GM12878 (cell line): ENCODE results near the gene EEPD1. TPM values are rescaled to one million over a fixed set of nuclear protein-coding genes. Genes with fewer than 3 reads are reported as not detected.

Experiments
- ATAC-seq: fragments of 200-7000 bp; cut with Tn5 transposase; 3 replicates; pipeline ENCODE4 v1.9.1; 2020; ENCODE audit warnings: mild to moderate bottlenecking, moderate library complexity
- BruUV-seq: library from RNA; stranded (reverse); fragments of 400-500 nt; replicated peaks from 2 replicates; lab custom pipeline; 2021; lab: Mats Ljungman, UMichigan
- CTCF ChIA-PET: fragments of 300-600 bp; sonication (Branson Sonifier 250); formaldehyde crosslinking; extraction: SDS; loops from one replicate; lab custom pipeline; 2021; ENCODE audit warnings: inconsistent platforms; lab: Yijun Ruan, JAX
- POLR2A ChIA-PET: fragments of 350-600 bp; formaldehyde crosslinking; extraction: SDS; loops from one replicate; lab custom pipeline; 2021; ENCODE audit warnings: inconsistent platforms; lab: Charles Lee
- RAD21 ChIA-PET: fragments of 300-600 bp; sonication (Branson Sonifier 250); formaldehyde crosslinking; loops from one replicate; lab custom pipeline; 2023; ENCODE audit warnings: antibody characterized with exemption; ENCODE audit not compliant: unreplicated experiment; lab: Charles Lee
- SMC1A ChIA-PET: fragments of 300-600 bp; sonication (Branson Sonifier 250); formaldehyde crosslinking; loops from one replicate; lab custom pipeline; 2023; ENCODE audit not compliant: unreplicated experiment, uncharacterized antibody; lab: Charles Lee
- DNase-seq: peaks from one replicate; pipeline ENCODE4 v3.0.0-alpha.2; 2011; ENCODE audit warnings: low read depth, low spot score
- FAIRE-seq: peaks from 3 replicates; lab custom pipeline; 2011; peaks lifted over from hg19 to GRCh38; lab: Jason Lieb, UNC
- H2AFZ ChIP-seq: 2 replicates; pipeline ENCODE4 v1.6.0; 2011; ENCODE audit warnings: low read depth, low read length, control low read depth; ENCODE audit not compliant: control insufficient read depth
- H3K27ac ChIP-seq: 2 replicates; pipeline ENCODE4 v1.5.1; 2011; ENCODE audit warnings: control low read depth; ENCODE audit not compliant: control insufficient read depth, insufficient read depth
- H3K27me3 ChIP-seq, 2 experiments: replicated peaks in 1 of 2; 2 replicates each; pipeline versions ENCODE4 v1.6.0 to v1.6.1; 2011; ENCODE audit warnings: low read length in 1 of 2; ENCODE audit not compliant: control insufficient read depth in 2 of 2, insufficient read depth in 2 of 2
- H3K36me3 ChIP-seq, 2 experiments: 2 replicates each; pipeline ENCODE4 v1.5.1; 2011; ENCODE audit warnings: low read length in 1 of 2; ENCODE audit not compliant: control insufficient read depth in 2 of 2, insufficient read depth in 2 of 2
- H3K4me1 ChIP-seq: 2 replicates; pipeline ENCODE4 v1.6.1; 2011; ENCODE audit warnings: mild to moderate bottlenecking, low read length, moderate library complexity, mixed read lengths; ENCODE audit not compliant: control insufficient read depth, insufficient read depth
- H3K4me2 ChIP-seq: 2 replicates; pipeline ENCODE4 v1.6.0; 2011; ENCODE audit warnings: control low read depth; ENCODE audit not compliant: control insufficient read depth, insufficient read depth
- H3K4me3 ChIP-seq: fragments of 200-600 bp; sonication (generic); 2 replicates; pipeline ENCODE4 v1.5.1; 2016
- H3K79me2 ChIP-seq: 2 replicates; pipeline ENCODE4 v1.6.0; 2011; ENCODE audit warnings: low read length; ENCODE audit not compliant: control insufficient read depth, insufficient read depth
- H3K9ac ChIP-seq: 2 replicates; pipeline ENCODE4 v1.8.0; 2011; ENCODE audit warnings: low read length, control low read depth, mixed read lengths; ENCODE audit not compliant: control insufficient read depth, insufficient read depth
- H3K9me3 ChIP-seq: replicated peaks from 3 replicates; pipeline ENCODE4 v1.5.1; 2011; ENCODE audit warnings: mild to moderate bottlenecking, low read length; ENCODE audit not compliant: control insufficient read depth, insufficient read depth
- H4K20me1 ChIP-seq: 2 replicates; pipeline ENCODE4 v1.6.0; 2011; ENCODE audit not compliant: control insufficient read depth, insufficient read depth
- BCL11A ChIP-seq: IDR thresholded peaks from 2 replicates; pipeline ENCODE4 v1.6.1; 2011; ENCODE audit warnings: low read depth, low read length
- CTCF ChIP-seq, 3 experiments: IDR thresholded peaks in 2 of 3; conservative IDR thresholded peaks in 1 of 3; 2 replicates each; pipeline ENCODE4 v1.5.1; 2011; ENCODE audit warnings: low read depth in 3 of 3, low read length in 3 of 3, mild to moderate bottlenecking in 3 of 3, control low read depth in 2 of 3, moderate library complexity in 2 of 3, inconsistent platforms in 1 of 3, mixed read lengths in 1 of 3; ENCODE audit not compliant: control insufficient read depth in 2 of 3, insufficient read depth in 1 of 3; ENCODE audit errors: extremely low read depth in 1 of 3
- ETV6 ChIP-seq, 2 experiments: fragments of 450-650 bp in 1 of 2; IDR thresholded peaks in 1 of 2; conservative IDR thresholded peaks in 1 of 2; 2 replicates each; pipeline ENCODE4 v1.6.1; 2014; ENCODE audit warnings: antibody characterized with exemption in 1 of 2, borderline replicate concordance in 1 of 2, low read depth in 1 of 2, mild to moderate bottlenecking in 1 of 2, moderate library complexity in 1 of 2
- SREBF2 ChIP-seq: IDR thresholded peaks from 2 replicates; pipeline ENCODE4 v1.6.1; 2012; ENCODE audit warnings: mild to moderate bottlenecking, low read length
- STAT1 ChIP-seq: fragments of 450-650 bp; conservative IDR thresholded peaks from 2 replicates; pipeline ENCODE4 v1.6.1; 2014; ENCODE audit warnings: antibody characterized with exemption, mild to moderate bottlenecking
- ZBTB4 ChIP-seq: fragments of 450-650 bp; formaldehyde crosslinking; IDR thresholded peaks from 2 replicates; pipeline ENCODE4 v1.4.0; 2022; ENCODE audit warnings: mild to moderate bottlenecking, moderate library complexity
- WGBS: methylation state at CpG from one replicate; pipeline ENCODE4 v1.1.6; 2016; ENCODE audit warnings: low lambda C conversion rate; ENCODE audit not compliant: insufficient replicate concordance, insufficient coverage; ENCODE audit errors: missing lambda C conversion rate; 5-methylcytosine and 5-hydroxymethylcytosine counted together
- in situ Hi-C: fragments of 300-500 bp; cut with MboI; formaldehyde crosslinking; loops from 9 replicates; pipeline ENCODE4 v1.14.3; 2018; ENCODE audit warnings: mixed read lengths
- intact Hi-C: fragments of 100-400 bp; cut with micrococcal nuclease; formaldehyde crosslinking; loops from one replicate; pipeline ENCODE4 v1.14.2; 2022; ENCODE audit not compliant: unreplicated experiment
- polyA plus RNA-seq, 11 experiments: library from polyadenylated mRNA; depleted of rRNA in 4 of 11; unstranded in 6 of 11; stranded (reverse) in 5 of 11; fragments of >200 nt; fragmentation: Nextera tagmentation in 4 of 11; fragmentation: Illumina TruSeq in 1 of 11; extraction: Ambion mirVana in 4 of 11; extraction: Trizol in 1 of 11; gene quantifications; 1 replicate in 1 of 11; 2 replicates in 10 of 11; pipeline versions ENCODE4 v1.2.1 to v1.2.3, GENCODE V29; 2011 to 2016; ENCODE audit warnings: inconsistent platforms in 2 of 11, missing spikeins in 2 of 11, low read depth in 1 of 11
- total RNA-seq, 4 experiments: library from RNA; depleted of rRNA in 3 of 4; stranded (reverse); fragments of >200 nt in 3 of 4; fragmentation: Illumina TruSeq in 1 of 4; extraction: Trizol in 1 of 4; gene quantifications; 2 replicates each; pipeline versions ENCODE4 v1.2.1 to v1.2.3, GENCODE V29; 2013 to 2021

Gene EEPD1
- total and polyA plus RNA-seq, 10 of the 15 experiments (the other 5 are each of a cell fraction or from before 2014, with no cell fraction given), result 0.24 to 2.8 (median 0.86) TPM; not detected in 1

GRCh38 chr7:36155811-36156361, 2.8 kb downstream of the EEPD1 start:
- POLR2A ChIA-PET, result interaction anchor here (1.2 kb wide), 1 partner anchor 10 kb away, joined by 3 read pairs; no protein-coding TSS in a partner anchor

More at GRCh38 chr7:36155811-36156361, 2.8 kb downstream of the EEPD1 start:
- H3K9me3 ChIP-seq, result no peaks in the 10 kb centered on the region
- no peak overlapping the region for H2AFZ ChIP-seq
- H3K36me3 ChIP-seq, result no peaks in the 10 kb centered on the region
- no peaks in the 10 kb centered on the region for H4K20me1 ChIP-seq
- FAIRE-seq (no peak), ATAC-seq (no peak), DNase-seq (no peak)
- peaks cover 3% of the 10 kb centered on the region for H3K4me1 ChIP-seq
- H3K27me3 ChIP-seq, result peaks cover 0 to 2% of the 10 kb centered on the region in 2 experiments; a peak in 2 of 4 replicates
- TF ChIP-seq ETV6 (conservative IDR thresholded peaks at IDR 0.05 in 1 of 2, IDR thresholded peaks at IDR 0.05 in 1 of 2; ENCODE audit: borderline replicate concordance in 1 of 2, low read depth in 1 of 2) (no peak), CTCF (IDR thresholded peaks at IDR 0.05 in 2 of 3, conservative IDR thresholded peaks at IDR 0.05 in 1 of 3; ENCODE audit: control insufficient read depth in 2 of 3, extremely low read depth in 1 of 3, insufficient read depth in 1 of 3, low read depth in 3 of 3, low read length in 3 of 3) (no peak), ZBTB4 (no peak), STAT1 (no peak), BCL11A (no peak), SREBF2 (no peak)
- in situ Hi-C loops (no loop called here), intact Hi-C loops (no loop called here)
- BruUV-seq, result no TSS peak
- no peaks in the 10 kb centered on the region for H3K79me2 ChIP-seq
- no peak overlapping the region for H3K4me2 ChIP-seq
- WGBS, result 38% methylated on average over 12 of the region's 12 CpGs
- H3K27ac ChIP-seq, result no peak overlapping the region
- SMC1A ChIA-PET, result interaction anchor here (0.7 to 3.4 kb wide), 9 partner anchors 11 to 132 kb away, joined by 3 to 21 read pairs (median 3); no protein-coding TSS in a partner anchor
- H3K9ac ChIP-seq, result no peak overlapping the region
- RAD21 ChIA-PET, result interaction anchor here (0.9 to 2.2 kb wide), 9 partner anchors 16 to 136 kb away, joined by 3 to 8 read pairs (median 5); no protein-coding TSS in a partner anchor
- H3K4me3 ChIP-seq, result no peak overlapping the region
- CTCF ChIA-PET, result interaction anchor here (1.5 kb wide), 1 partner anchor 124 kb away, joined by 4 read pairs; no protein-coding TSS in a partner anchor
